HL-60 (cell line): Measurements from ENCODE around the gene SHISAL2A.

Experiments used
- DNase-seq, 2 experiments: peaks; one replicate each; pipeline ENCODE4 v3.0.0-alpha.2; 2010 to 2020; ENCODE audit warnings: low read depth in 1 of 2, low spot score in 1 of 2
- H3K27ac ChIP-seq: fragments of 250-450 bp; sonication (Bioruptor Pico); replicated peaks from 2 replicates; pipeline ENCODE4 v1.5.1; 2020; ENCODE audit warnings: mild to moderate bottlenecking, moderate library complexity
- H3K27me3 ChIP-seq: fragments of 250-450 bp; sonication (Bioruptor Pico); 2 replicates; pipeline ENCODE4 v1.5.1; 2021; ENCODE audit warnings: mild to moderate bottlenecking, moderate library complexity; ENCODE audit not compliant: insufficient read depth, poor library complexity, severe bottlenecking
- H3K4me3 ChIP-seq: replicated peaks from 2 replicates; pipeline ENCODE4 v1.5.1; 2011; ENCODE audit warnings: mild to moderate bottlenecking, control low read depth, low read length; ENCODE audit not compliant: insufficient read depth
- GABPA ChIP-seq: IDR thresholded peaks from 2 replicates; pipeline ENCODE4 v1.6.1; 2012; ENCODE audit warnings: low read depth
- POLR2AphosphoS5 ChIP-seq: IDR thresholded peaks from 2 replicates; pipeline ENCODE4 v1.6.1; 2012; ENCODE audit warnings: low read depth
- SPI1 ChIP-seq: IDR thresholded peaks from 2 replicates; pipeline ENCODE4 v1.6.1; 2012; ENCODE audit warnings: low read depth, mild to moderate bottlenecking, borderline replicate concordance
- long read RNA-seq: library from polyadenylated mRNA; unstranded; transcript quantifications from one replicate; pipeline ENCODE4 v2.0.0, GENCODE V29; 2020
- TF ChIP-seq, protein P1 (sequence below): IDR thresholded peaks from 2 replicates; pipeline ENCODE4 v1.6.1; 2012; ENCODE audit warnings: low read depth; ENCODE audit not compliant: insufficient replicate concordance
- TF ChIP-seq, protein P2 (sequence below): IDR thresholded peaks from one replicate; pipeline ENCODE4 v1.5.1; 2011; ENCODE audit warnings: low read length, control low read depth, inconsistent platforms; ENCODE audit not compliant: insufficient read depth

Gene SHISAL2A
- long read RNA-seq, result 0 reads

DNA sequence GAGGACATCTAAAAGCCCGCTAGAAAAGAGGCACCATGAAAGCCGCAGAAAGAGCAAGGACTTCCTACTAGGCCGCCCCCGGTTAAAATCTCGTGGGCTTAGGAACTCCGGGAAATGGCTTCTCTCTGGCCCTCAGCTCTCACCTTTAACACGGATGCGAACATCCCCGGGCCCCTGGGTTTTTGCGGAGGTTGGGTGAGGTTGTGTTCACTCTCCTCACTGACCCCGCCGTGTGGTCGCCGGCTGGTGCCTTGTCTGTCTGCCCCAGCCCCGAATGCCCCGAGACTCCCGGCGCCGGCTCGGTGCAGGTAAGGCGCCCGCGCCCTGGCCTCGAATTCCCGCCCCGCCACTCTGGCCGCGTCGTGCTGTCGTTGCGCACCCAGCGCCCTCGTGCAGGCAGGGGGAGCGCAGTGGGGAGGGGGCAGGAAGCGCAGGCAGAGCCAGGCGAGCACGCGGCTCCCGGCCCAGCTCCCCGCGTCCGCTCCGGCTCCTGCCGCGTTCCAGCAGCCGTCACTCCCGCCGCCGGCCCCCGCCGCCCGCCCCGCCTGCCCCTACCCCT is at the start of gene SHISAL2A:
Gene SHISAL2A, plus strand, starts transcription at position 437 of the 559 bp plus-strand sequence. CDS start 326 bp downstream, outside the sequence.
- no peak for DNase-seq
- Histone ChIP-seq H3K27me3 (no peaks in the 10 kb centered on the region), H3K4me3 (no peak within 1 kb of the TSS)

DNA sequence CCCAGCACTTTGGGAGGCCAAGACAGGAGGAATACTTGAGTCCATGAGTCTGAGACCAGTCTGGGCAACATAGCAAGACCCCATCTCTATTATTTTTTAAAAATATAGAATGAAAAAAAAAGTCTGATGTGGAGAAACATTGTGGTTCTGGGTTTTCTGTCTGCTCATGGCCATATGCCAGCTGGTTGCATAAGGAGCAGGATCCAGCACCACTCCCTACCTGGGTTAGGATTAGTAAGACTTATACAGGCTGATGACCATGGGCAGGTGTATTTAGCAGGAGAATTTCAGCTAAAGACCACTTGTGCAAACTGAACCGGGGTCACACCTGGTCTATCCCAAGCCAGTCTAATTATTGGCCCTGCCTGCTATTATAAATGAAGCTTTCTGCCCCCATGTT is 47.5 kb upstream of the SHISAL2A start:
- Histone ChIP-seq H3K27ac (no peak overlapping the region), H3K27me3 (no peaks in the 10 kb centered on the region), H3K4me3 (no peak overlapping the region)
- TF ChIP-seq GABPA, result no peak
- TF ChIP-seq, protein P1, sequence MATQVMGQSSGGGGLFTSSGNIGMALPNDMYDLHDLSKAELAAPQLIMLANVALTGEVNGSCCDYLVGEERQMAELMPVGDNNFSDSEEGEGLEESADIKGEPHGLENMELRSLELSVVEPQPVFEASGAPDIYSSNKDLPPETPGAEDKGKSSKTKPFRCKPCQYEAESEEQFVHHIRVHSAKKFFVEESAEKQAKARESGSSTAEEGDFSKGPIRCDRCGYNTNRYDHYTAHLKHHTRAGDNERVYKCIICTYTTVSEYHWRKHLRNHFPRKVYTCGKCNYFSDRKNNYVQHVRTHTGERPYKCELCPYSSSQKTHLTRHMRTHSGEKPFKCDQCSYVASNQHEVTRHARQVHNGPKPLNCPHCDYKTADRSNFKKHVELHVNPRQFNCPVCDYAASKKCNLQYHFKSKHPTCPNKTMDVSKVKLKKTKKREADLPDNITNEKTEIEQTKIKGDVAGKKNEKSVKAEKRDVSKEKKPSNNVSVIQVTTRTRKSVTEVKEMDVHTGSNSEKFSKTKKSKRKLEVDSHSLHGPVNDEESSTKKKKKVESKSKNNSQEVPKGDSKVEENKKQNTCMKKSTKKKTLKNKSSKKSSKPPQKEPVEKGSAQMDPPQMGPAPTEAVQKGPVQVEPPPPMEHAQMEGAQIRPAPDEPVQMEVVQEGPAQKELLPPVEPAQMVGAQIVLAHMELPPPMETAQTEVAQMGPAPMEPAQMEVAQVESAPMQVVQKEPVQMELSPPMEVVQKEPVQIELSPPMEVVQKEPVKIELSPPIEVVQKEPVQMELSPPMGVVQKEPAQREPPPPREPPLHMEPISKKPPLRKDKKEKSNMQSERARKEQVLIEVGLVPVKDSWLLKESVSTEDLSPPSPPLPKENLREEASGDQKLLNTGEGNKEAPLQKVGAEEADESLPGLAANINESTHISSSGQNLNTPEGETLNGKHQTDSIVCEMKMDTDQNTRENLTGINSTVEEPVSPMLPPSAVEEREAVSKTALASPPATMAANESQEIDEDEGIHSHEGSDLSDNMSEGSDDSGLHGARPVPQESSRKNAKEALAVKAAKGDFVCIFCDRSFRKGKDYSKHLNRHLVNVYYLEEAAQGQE, result no peak
- TF ChIP-seq POLR2AphosphoS5, result no peak
- TF ChIP-seq, protein P2, sequence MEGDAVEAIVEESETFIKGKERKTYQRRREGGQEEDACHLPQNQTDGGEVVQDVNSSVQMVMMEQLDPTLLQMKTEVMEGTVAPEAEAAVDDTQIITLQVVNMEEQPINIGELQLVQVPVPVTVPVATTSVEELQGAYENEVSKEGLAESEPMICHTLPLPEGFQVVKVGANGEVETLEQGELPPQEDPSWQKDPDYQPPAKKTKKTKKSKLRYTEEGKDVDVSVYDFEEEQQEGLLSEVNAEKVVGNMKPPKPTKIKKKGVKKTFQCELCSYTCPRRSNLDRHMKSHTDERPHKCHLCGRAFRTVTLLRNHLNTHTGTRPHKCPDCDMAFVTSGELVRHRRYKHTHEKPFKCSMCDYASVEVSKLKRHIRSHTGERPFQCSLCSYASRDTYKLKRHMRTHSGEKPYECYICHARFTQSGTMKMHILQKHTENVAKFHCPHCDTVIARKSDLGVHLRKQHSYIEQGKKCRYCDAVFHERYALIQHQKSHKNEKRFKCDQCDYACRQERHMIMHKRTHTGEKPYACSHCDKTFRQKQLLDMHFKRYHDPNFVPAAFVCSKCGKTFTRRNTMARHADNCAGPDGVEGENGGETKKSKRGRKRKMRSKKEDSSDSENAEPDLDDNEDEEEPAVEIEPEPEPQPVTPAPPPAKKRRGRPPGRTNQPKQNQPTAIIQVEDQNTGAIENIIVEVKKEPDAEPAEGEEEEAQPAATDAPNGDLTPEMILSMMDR, result no peak
- no peak for TF ChIP-seq SPI1
- no peak for DNase-seq

More for the DNA sequence above, at the start of gene SHISAL2A:
- H3K27ac ChIP-seq, result no peak within 1 kb of the TSS
- no peak for TF ChIP-seq POLR2AphosphoS5
- TF ChIP-seq, protein P1, result no peak
- no peak for TF ChIP-seq SPI1
- TF ChIP-seq, protein P2, result no peak

DNA sequence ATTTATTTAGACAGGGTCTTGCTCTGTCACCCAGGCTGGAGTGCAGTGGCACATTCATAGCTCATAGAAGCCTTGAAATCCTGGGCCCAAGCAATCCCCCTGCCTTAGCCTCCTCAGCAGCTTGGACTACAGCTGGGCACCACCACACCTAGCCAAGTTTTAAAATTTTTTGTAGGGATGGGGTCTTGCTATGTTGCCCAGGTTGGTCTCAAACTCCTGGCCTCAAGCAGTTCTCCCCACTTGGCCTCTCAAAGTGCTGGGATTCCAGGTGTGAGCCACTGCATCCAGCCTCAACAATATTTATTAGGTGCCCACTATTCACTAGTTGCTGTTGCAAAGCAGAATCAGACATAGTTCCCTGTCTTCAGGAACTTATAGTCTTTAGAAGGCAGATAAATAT is 44.9 kb upstream of the SHISAL2A start:
- TF ChIP-seq GABPA (no peak), POLR2AphosphoS5 (no peak), SPI1 (no peak)
- TF ChIP-seq, protein P2, result no peak
- TF ChIP-seq, protein P1, result no peak
- H3K27me3 ChIP-seq, result no peaks in the 10 kb centered on the region
- DNase-seq, result no peak
- H3K4me3 ChIP-seq, result no peak overlapping the region
- H3K27ac ChIP-seq, result peak overlapping the region; percentile 21; the same call in 1 of the 2 replicates
